H1 (cell line): ENCODE results near the gene ANKRD36C. TPM values are rescaled to one million over a fixed set of nuclear protein-coding genes. Genes with fewer than 3 reads are reported as not detected.
"Not testable (repeated sequence)": the region's sequence is repeated elsewhere in the genome, so short reads cannot be mapped to it uniquely, and the experiment has no call there.

Experiments
- CTCF ChIA-PET: fragments of 300-600 bp; sonication (Branson Sonifier 250); formaldehyde crosslinking; loops from one replicate; lab custom pipeline; 2021; ENCODE audit not compliant: partially characterized antibody; lab: Charles Lee
- POLR2A ChIA-PET: fragments of 300-600 bp; sonication (Branson Sonifier 250); formaldehyde crosslinking; loops from one replicate; lab custom pipeline; 2021; ENCODE audit warnings: inconsistent platforms; ENCODE audit not compliant: partially characterized antibody; lab: Charles Lee
- DNase-seq, 2 experiments: peaks; one replicate each; pipeline versions ENCODE4 v3.0.0 to v3.0.0-alpha.2; 2010 to 2022; ENCODE audit warnings: low spot score in 2 of 2, low read depth in 1 of 2, mixed read lengths in 1 of 2
- FAIRE-seq: peaks from 2 replicates; lab custom pipeline; 2011; peaks lifted over from hg19 to GRCh38; lab: Jason Lieb, UNC
- H2AFZ ChIP-seq: 2 replicates; pipeline ENCODE4 v1.8.1; 2012; ENCODE audit warnings: low read length, inconsistent platforms
- H2AK5ac ChIP-seq: 2 replicates; pipeline ENCODE4 v1.6.1; 2013; ENCODE audit warnings: low read depth, low read length
- H2BK120ac ChIP-seq: replicated peaks from 2 replicates; pipeline ENCODE3; 2013; ENCODE audit warnings: low read depth, low read length, inconsistent platforms
- H2BK12ac ChIP-seq: 2 replicates; pipeline ENCODE4 v1.6.1; 2013; ENCODE audit warnings: low read depth, low read length
- H2BK15ac ChIP-seq: 2 replicates; pipeline ENCODE4 v1.6.1; 2013; ENCODE audit warnings: low read length
- H2BK20ac ChIP-seq: 2 replicates; pipeline ENCODE4 v1.6.1; 2013; ENCODE audit warnings: low read length
- H2BK5ac ChIP-seq: 2 replicates; pipeline ENCODE4 v1.6.1; 2013; ENCODE audit warnings: low read depth, low read length
- H3K14ac ChIP-seq: 2 replicates; pipeline ENCODE4 v1.6.1; 2013; ENCODE audit warnings: inconsistent platforms; ENCODE audit not compliant: insufficient read length
- H3K18ac ChIP-seq: 2 replicates; pipeline ENCODE4 v1.6.1; 2013; ENCODE audit warnings: low read length; ENCODE audit errors: extremely low read depth
- H3K23ac ChIP-seq: 2 replicates; pipeline ENCODE4 v1.6.1; 2013; ENCODE audit warnings: inconsistent platforms; ENCODE audit not compliant: insufficient read length
- H3K23me2 ChIP-seq: 2 replicates; pipeline ENCODE4 v1.6.1; 2013; ENCODE audit warnings: low read depth, low read length
- H3K27ac ChIP-seq: 2 replicates; pipeline ENCODE4 v1.6.1; 2011; ENCODE audit warnings: low read depth, low read length, inconsistent platforms
- H3K27me3 ChIP-seq, 4 experiments: replicated peaks in 1 of 4; 1 replicate in 1 of 4; 2 replicates in 3 of 4; pipeline versions ENCODE4 v1.6.1 to v1.8.1; 2011 to 2013; ENCODE audit warnings: low read length in 3 of 4, mild to moderate bottlenecking in 3 of 4, inconsistent platforms in 2 of 4, mixed read lengths in 2 of 4, moderate library complexity in 1 of 4; ENCODE audit not compliant: control insufficient read depth in 3 of 4, insufficient read depth in 3 of 4; ENCODE audit errors: extremely low read depth in 1 of 4
- H3K36me3 ChIP-seq, 4 experiments: 2 replicates each; pipeline versions ENCODE4 v1.6.1 to v1.8.1; 2011 to 2013; ENCODE audit warnings: mild to moderate bottlenecking in 4 of 4, low read length in 3 of 4, moderate library complexity in 2 of 4, control low read depth in 1 of 4, inconsistent platforms in 1 of 4; ENCODE audit not compliant: insufficient read depth in 4 of 4, control insufficient read depth in 2 of 4
- H3K4ac ChIP-seq: replicated peaks from 2 replicates; pipeline ENCODE3; 2013; ENCODE audit warnings: low read length, low read depth, mixed read lengths, inconsistent platforms; ENCODE audit not compliant: insufficient read length
- H3K4me1 ChIP-seq, 4 experiments: replicated peaks in 1 of 4; 1 replicate in 1 of 4; 2 replicates in 3 of 4; pipeline versions ENCODE4 v1.6.1 to v1.8.1; 2011 to 2013; ENCODE audit warnings: low read length in 3 of 4, inconsistent platforms in 2 of 4, mixed read lengths in 1 of 4; ENCODE audit not compliant: insufficient read depth in 4 of 4, control insufficient read depth in 3 of 4
- H3K4me2 ChIP-seq, 2 experiments: 2 replicates each; pipeline versions ENCODE4 v1.6.1 to v1.8.1; 2011 to 2013; ENCODE audit warnings: low read depth in 2 of 2, low read length in 2 of 2, control low read depth in 1 of 2, inconsistent platforms in 1 of 2, mild to moderate bottlenecking in 1 of 2; ENCODE audit not compliant: insufficient read depth in 1 of 2
- H3K4me3 ChIP-seq, 4 experiments: fragments of 200-600, 300-600 bp in 1 of 4; sonication (generic), shearing (Covaris generic), sonication (Bioruptor Twin) in 1 of 4; 2 replicates each; pipeline versions ENCODE4 v1.5.1 to v1.8.1; 2011 to 2016; ENCODE audit warnings: low read length in 4 of 4, low read depth in 3 of 4, control low read depth in 2 of 4, inconsistent platforms in 2 of 4, mild to moderate bottlenecking in 2 of 4, mixed read lengths in 1 of 4, moderate library complexity in 1 of 4; ENCODE audit not compliant: insufficient read depth in 2 of 4; ENCODE audit errors: extremely low read depth in 1 of 4
- H3K56ac ChIP-seq: replicated peaks from 2 replicates; pipeline ENCODE3; 2013; ENCODE audit warnings: low read depth, mild to moderate bottlenecking, mixed read lengths, low read length, inconsistent platforms; ENCODE audit not compliant: insufficient read length
- H3K79me1 ChIP-seq: 2 replicates; pipeline ENCODE4 v1.6.1; 2013; ENCODE audit warnings: low read depth, low read length, control low read depth
- H3K79me2 ChIP-seq, 2 experiments: 2 replicates each; pipeline versions ENCODE4 v1.6.1 to v1.8.1; 2012 to 2013; ENCODE audit warnings: low read length in 2 of 2, mild to moderate bottlenecking in 2 of 2, inconsistent platforms in 1 of 2; ENCODE audit not compliant: insufficient read depth in 2 of 2, control insufficient read depth in 1 of 2
- H3K9ac ChIP-seq, 4 experiments: replicated peaks in 1 of 4; 1 replicate in 1 of 4; 2 replicates in 3 of 4; pipeline versions ENCODE4 v1.6.1 to v1.8.1; 2011 to 2013; ENCODE audit warnings: low read depth in 3 of 4, low read length in 3 of 4, control low read depth in 2 of 4, mild to moderate bottlenecking in 2 of 4, moderate library complexity in 2 of 4, inconsistent platforms in 1 of 4; ENCODE audit errors: extremely low read depth in 1 of 4
- H3K9me3 ChIP-seq, 2 experiments: 2 replicates each; pipeline versions ENCODE4 v1.6.1 to v1.8.1; 2012 to 2013; ENCODE audit warnings: mild to moderate bottlenecking in 2 of 2, moderate library complexity in 2 of 2, control low read depth in 1 of 2, inconsistent platforms in 1 of 2, low read depth in 1 of 2, low read length in 1 of 2, mixed read lengths in 1 of 2; ENCODE audit not compliant: insufficient read depth in 2 of 2
- H4K20me1 ChIP-seq, 2 experiments: replicated peaks in 1 of 2; 2 replicates each; pipeline versions ENCODE3 to v1.8.1; 2011 to 2013; ENCODE audit warnings: inconsistent platforms in 2 of 2, low read length in 2 of 2, mild to moderate bottlenecking in 1 of 2; ENCODE audit not compliant: insufficient read depth in 2 of 2, control insufficient read depth in 1 of 2
- H4K5ac ChIP-seq: 2 replicates; pipeline ENCODE4 v1.6.1; 2013; ENCODE audit warnings: low read length, low read depth, mixed read lengths, inconsistent platforms; ENCODE audit not compliant: insufficient read length
- H4K8ac ChIP-seq: 2 replicates; pipeline ENCODE4 v1.8.0; 2013; ENCODE audit warnings: mild to moderate bottlenecking, moderate library complexity, low read length, inconsistent platforms; ENCODE audit not compliant: insufficient read depth; ENCODE audit errors: extremely low read depth
- H4K91ac ChIP-seq: replicated peaks from 2 replicates; pipeline ENCODE3; 2013; ENCODE audit warnings: low read length, mixed read lengths, inconsistent platforms; ENCODE audit not compliant: insufficient read length
- whole genome bisulfite sequencing, 2 experiments: shearing (Covaris generic) in 1 of 2; methylation state at CpG; one replicate each; pipeline versions ENCODE4 v1.1.6 to v1.1.7; 2013 to 2015; ENCODE audit warnings: low lambda C conversion rate in 2 of 2, mixed read lengths in 2 of 2, inconsistent platforms in 1 of 2, low coverage in 1 of 2, missing lambda C conversion rate in 1 of 2; ENCODE audit not compliant: insufficient replicate concordance in 2 of 2, insufficient coverage in 1 of 2, insufficient read length in 1 of 2; ENCODE audit errors: extremely low coverage in 1 of 2, missing lambda C conversion rate in 1 of 2; 5-methylcytosine and 5-hydroxymethylcytosine counted together
- polyA plus RNA-seq, 7 experiments: library from polyadenylated mRNA; depleted of rRNA in 3 of 7; stranded (reverse) in 5 of 7; unstranded in 2 of 7; fragments of >200 nt in 5 of 7; fragments of 200-250 nt in 2 of 7; gene quantifications; 1 replicate in 5 of 7; 2 replicates in 1 of 7; 4 replicates in 1 of 7; pipeline versions ENCODE4 v1.2.1 to v1.2.3, GENCODE V29; 2011 to 2013; ENCODE audit warnings: missing spikeins in 2 of 7, mixed read lengths in 2 of 7
- total RNA-seq: library from RNA; stranded (reverse); fragmentation: NEBNext Ultra II Directional; extraction: Animal tissue kit (Norgen Biotek cat#: 25700); gene quantifications from 2 replicates; pipeline ENCODE4 v1.2.1, GENCODE V29; 2021

The ANKRD36C gene
- total and polyA plus RNA-seq, 2 of the 8 experiments (the other 6 are each of a cell fraction or from before 2014, with no cell fraction given), result 1.1 to 7.3 TPM

GRCh38 chr2:96019909-96020590, 28.4 kb upstream of the ANKRD36C start:
- H3K23ac ChIP-seq, H3K4me1 ChIP-seq, H2AK5ac ChIP-seq, H2BK20ac ChIP-seq, H4K5ac ChIP-seq, H3K23me2 ChIP-seq, H3K14ac ChIP-seq, H2BK12ac ChIP-seq, H2AFZ ChIP-seq, FAIRE-seq, H3K9me3 ChIP-seq, H3K27ac ChIP-seq, H3K4me3 ChIP-seq, H2BK5ac ChIP-seq, H3K56ac ChIP-seq, H3K79me1 ChIP-seq, H4K8ac ChIP-seq, H4K20me1 ChIP-seq, H3K27me3 ChIP-seq, H3K9ac ChIP-seq, H2BK120ac ChIP-seq, H3K18ac ChIP-seq, H3K4me2 ChIP-seq, H4K91ac ChIP-seq, H3K4ac ChIP-seq, H3K36me3 ChIP-seq, H2BK15ac ChIP-seq, CTCF ChIA-PET, POLR2A ChIA-PET, DNase-seq, H3K79me2 ChIP-seq: not testable (repeated sequence)
- WGBS, 2 experiments, result 89% methylated on average over 3 of the region's 9 CpGs; no CpG with 5 or more reads in 1 of the 2 experiments

GRCh38 chr2:96016321-96016720, 24.7 kb upstream of the ANKRD36C start:
- H3K4ac ChIP-seq, H3K18ac ChIP-seq, H3K4me2 ChIP-seq, H2BK5ac ChIP-seq, H2AK5ac ChIP-seq, H3K56ac ChIP-seq, H3K27ac ChIP-seq, H2BK20ac ChIP-seq, POLR2A ChIA-PET, H3K14ac ChIP-seq, H3K23me2 ChIP-seq, H2AFZ ChIP-seq, H3K9ac ChIP-seq, FAIRE-seq, H3K79me2 ChIP-seq, H3K23ac ChIP-seq, DNase-seq, H4K5ac ChIP-seq, H4K20me1 ChIP-seq, H4K8ac ChIP-seq, H3K9me3 ChIP-seq, H3K27me3 ChIP-seq, CTCF ChIA-PET, H3K4me1 ChIP-seq, H3K4me3 ChIP-seq, H4K91ac ChIP-seq, H2BK12ac ChIP-seq, H2BK120ac ChIP-seq, H2BK15ac ChIP-seq, H3K36me3 ChIP-seq, H3K79me1 ChIP-seq: not testable (repeated sequence)
- 92% methylated on average over 3 of the region's 4 CpGs; no CpG with 5 or more reads in 1 of the 2 experiments for WGBS, 2 experiments
